ENCODE data around the gene PRTN3.

Gene PRTN3

GRCh38 chr19:813219-814151 lies 27.3 kb upstream of the PRTN3 start:
- TF ChIP-seq SIN3A (IDR thresholded peaks at IDR 0.05; ENCODE audit: borderline replicate concordance, insufficient read depth, low read length): no peak; the same call in 1 of the 2 replicates
- TF ChIP-seq TAF1 (IDR thresholded peaks at IDR 0.05; ENCODE audit: borderline replicate concordance, insufficient read depth, low read length): no peak
- no peak; the same call in none of the 2 replicates for TF ChIP-seq POLR2AphosphoS5 (IDR thresholded peaks at IDR 0.05; ENCODE audit: low read depth, low read length)
- TF ChIP-seq FOXP2 (optimal IDR thresholded peaks at IDR 0.05; ENCODE audit: borderline replicate concordance, extremely low read depth, extremely low read length, insufficient read depth): no peak
- TF ChIP-seq REST (IDR thresholded peaks at IDR 0.05; ENCODE audit: insufficient read depth in 1 of 2, low read depth in 2 of 2, low read length in 2 of 2): no peak

DNA sequence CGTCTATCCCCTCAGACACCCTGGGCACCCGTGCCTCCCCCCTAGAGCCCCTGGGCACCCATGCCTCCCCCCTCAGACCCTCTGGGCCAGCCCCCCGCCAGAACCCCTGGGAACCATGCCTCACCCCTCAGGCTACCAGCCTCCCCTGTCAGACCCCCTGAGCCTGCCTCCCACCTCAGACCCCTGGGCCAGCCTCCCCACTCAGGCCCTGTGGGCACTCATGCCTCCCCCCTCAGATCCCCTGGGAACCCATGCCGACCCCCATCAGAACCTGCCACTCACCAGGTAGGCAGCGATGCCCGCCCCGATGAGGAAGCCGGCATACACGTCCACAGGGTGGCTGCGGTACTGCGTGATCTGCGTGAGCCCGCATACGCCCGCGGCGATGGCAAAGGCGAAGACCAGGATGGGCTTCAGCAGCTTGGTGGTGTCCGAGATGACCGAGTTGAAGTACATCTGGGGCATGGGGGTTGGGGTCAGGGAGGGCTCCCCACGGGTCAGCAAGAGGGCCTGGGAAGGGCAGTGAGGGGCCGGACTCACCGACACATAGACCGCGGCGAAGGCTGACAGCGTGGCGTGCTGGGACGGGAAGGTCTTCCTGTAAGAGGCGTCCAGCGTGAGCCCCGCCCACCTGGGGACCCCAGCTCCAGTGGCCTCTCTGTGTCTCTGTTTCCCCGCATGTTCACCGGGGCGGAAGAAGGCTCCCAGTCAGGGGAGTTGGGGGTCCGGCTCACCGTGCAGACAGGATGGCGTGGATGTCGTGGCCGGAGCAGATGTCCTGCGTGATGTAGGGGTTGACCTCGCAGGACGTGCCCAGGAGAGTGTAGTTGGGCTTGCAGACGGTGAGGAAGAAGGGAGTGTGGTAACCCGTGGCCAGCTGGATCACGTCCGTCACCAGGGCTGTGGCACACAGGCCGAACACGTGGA lies 26.4 kb upstream of the PRTN3 start:
- no peak for TF ChIP-seq TAF1 (IDR thresholded peaks at IDR 0.05; ENCODE audit: borderline replicate concordance, insufficient read depth, low read length)
- TF ChIP-seq REST (IDR thresholded peaks at IDR 0.05; ENCODE audit: insufficient read depth in 1 of 2, low read depth in 2 of 2, low read length in 2 of 2): no peak
- TF ChIP-seq FOXP2 (optimal IDR thresholded peaks at IDR 0.05; ENCODE audit: borderline replicate concordance, extremely low read depth, extremely low read length, insufficient read depth): no peak
- TF ChIP-seq SIN3A (IDR thresholded peaks at IDR 0.05; ENCODE audit: borderline replicate concordance, insufficient read depth, low read length): no peak
- no peak; the same call in none of the 2 replicates for TF ChIP-seq POLR2AphosphoS5 (IDR thresholded peaks at IDR 0.05; ENCODE audit: low read depth, low read length)

GRCh38 chr19:815079-815774 lies 25.6 kb upstream of the PRTN3 start:
- TF ChIP-seq REST (IDR thresholded peaks at IDR 0.05; ENCODE audit: insufficient read depth in 1 of 2, low read depth in 2 of 2, low read length in 2 of 2): no peak
- no peak for TF ChIP-seq FOXP2 (optimal IDR thresholded peaks at IDR 0.05; ENCODE audit: borderline replicate concordance, extremely low read depth, extremely low read length, insufficient read depth)
- no peak for TF ChIP-seq TAF1 (IDR thresholded peaks at IDR 0.05; ENCODE audit: borderline replicate concordance, insufficient read depth, low read length)
- TF ChIP-seq POLR2AphosphoS5 (IDR thresholded peaks at IDR 0.05; ENCODE audit: low read depth, low read length): no peak
- TF ChIP-seq SIN3A (IDR thresholded peaks at IDR 0.05; ENCODE audit: borderline replicate concordance, insufficient read depth, low read length): no peak

DNA sequence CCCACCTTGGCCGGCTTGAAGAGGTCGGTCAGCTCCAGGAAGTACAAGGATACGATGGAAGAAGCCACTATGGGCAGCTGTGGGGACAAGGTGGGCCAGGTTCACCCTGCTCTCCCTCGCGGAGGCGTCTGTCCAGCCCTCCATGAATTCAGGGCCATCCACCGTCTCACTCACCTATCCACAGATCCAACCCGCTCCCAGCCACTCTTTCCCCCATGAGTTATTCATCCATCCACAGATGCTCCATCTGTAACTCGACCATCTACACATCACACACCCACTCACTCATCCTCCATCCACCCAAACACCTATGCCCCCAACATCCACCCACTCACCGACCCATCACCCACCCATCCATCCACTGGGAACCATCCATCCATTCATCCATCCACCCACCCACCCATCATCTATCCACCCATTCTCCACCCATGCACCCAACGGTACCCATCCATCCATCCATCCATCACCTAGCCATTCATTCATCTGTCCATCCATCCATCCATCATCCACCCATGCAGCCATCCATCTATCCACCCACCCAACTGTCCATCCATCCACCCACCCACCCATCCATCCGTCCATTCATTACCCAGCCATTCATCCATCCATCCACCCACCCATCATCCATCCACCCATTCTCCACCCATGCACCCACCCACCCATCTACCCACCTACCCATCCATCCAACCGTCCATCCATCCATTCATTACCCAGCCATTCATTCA lies 24.9 kb upstream of the PRTN3 start:
- no peak for TF ChIP-seq FOXP2 (optimal IDR thresholded peaks at IDR 0.05; ENCODE audit: borderline replicate concordance, extremely low read depth, extremely low read length, insufficient read depth)
- no peak for TF ChIP-seq POLR2AphosphoS5 (IDR thresholded peaks at IDR 0.05; ENCODE audit: low read depth, low read length)
